Mammary epithelial cell (primary cell): Measurements from ENCODE around the gene C12orf56.

Experiments
- EZH2 ChIP-seq: IDR thresholded peaks from 2 replicates; pipeline ENCODE4 v1.6.1; 2012; ENCODE audit warnings: low read length, inconsistent platforms, borderline replicate concordance
- TF ChIP-seq, protein P1 (sequence below), 2 donors: IDR thresholded peaks in 1 of 2; conservative IDR thresholded peaks in 1 of 2; 2 replicates each; pipeline ENCODE4 v1.5.1; 2011 to 2012; ENCODE audit warnings: inconsistent platforms in 2 of 2, low read length in 2 of 2, mild to moderate bottlenecking in 2 of 2, control low read depth in 1 of 2, low read depth in 1 of 2; ENCODE audit not compliant: insufficient read depth in 1 of 2; ENCODE audit errors: extremely low read depth in 1 of 2

DNA sequence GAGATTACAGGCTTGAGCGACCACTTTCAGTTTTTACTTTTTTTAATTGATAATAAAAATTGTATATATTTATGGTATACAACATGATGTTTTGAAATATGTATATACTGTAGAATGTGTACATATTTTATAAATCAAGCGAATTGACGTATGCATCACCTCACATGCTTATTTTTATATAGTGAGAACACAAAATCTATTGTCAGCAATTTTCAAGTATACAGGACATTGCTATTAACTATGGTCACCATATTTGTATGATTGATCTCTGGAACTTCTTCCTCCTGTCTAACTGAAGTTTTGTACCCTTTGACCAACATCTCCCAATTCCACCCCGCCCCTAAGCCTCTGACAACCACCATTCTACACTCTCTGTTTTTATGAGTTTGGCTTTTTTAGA lies 112.1 kb downstream of the C12orf56 start:
- TF ChIP-seq, protein P1, sequence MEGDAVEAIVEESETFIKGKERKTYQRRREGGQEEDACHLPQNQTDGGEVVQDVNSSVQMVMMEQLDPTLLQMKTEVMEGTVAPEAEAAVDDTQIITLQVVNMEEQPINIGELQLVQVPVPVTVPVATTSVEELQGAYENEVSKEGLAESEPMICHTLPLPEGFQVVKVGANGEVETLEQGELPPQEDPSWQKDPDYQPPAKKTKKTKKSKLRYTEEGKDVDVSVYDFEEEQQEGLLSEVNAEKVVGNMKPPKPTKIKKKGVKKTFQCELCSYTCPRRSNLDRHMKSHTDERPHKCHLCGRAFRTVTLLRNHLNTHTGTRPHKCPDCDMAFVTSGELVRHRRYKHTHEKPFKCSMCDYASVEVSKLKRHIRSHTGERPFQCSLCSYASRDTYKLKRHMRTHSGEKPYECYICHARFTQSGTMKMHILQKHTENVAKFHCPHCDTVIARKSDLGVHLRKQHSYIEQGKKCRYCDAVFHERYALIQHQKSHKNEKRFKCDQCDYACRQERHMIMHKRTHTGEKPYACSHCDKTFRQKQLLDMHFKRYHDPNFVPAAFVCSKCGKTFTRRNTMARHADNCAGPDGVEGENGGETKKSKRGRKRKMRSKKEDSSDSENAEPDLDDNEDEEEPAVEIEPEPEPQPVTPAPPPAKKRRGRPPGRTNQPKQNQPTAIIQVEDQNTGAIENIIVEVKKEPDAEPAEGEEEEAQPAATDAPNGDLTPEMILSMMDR (conservative IDR thresholded peaks at IDR 0.05 in 1 of 2, IDR thresholded peaks at IDR 0.05 in 1 of 2; ENCODE audit: extremely low read depth in 1 of 2, insufficient read depth in 1 of 2, low read depth in 1 of 2, low read length in 2 of 2), result no peak
- TF ChIP-seq EZH2, result no peak
